ENCODE data around the gene ERCC6L2. TPM values are rescaled to one million over a fixed set of nuclear protein-coding genes. Genes with fewer than 3 reads are reported as not detected.

The ERCC6L2 gene
- total RNA-seq, 1 donor: 37.3 TPM

GRCh38 chr9:95930277-95930676, 54.8 kb downstream of the ERCC6L2 start:
- no peaks in the 10 kb centered on the region for H3K27me3 ChIP-seq (ENCODE audit: insufficient read depth, low read length)
- no peaks in the 10 kb centered on the region for H3K9me3 ChIP-seq (ENCODE audit: low read depth, low read length)
- H3K4me1 ChIP-seq (ENCODE audit: insufficient read depth, low read length): peaks cover 3% of the 10 kb centered on the region
- H3K4me3 ChIP-seq (ENCODE audit: low read length): no peak overlapping the region

GRCh38 chr9:95935861-95936578, 60.5 kb downstream of the ERCC6L2 start:
- no peaks in the 10 kb centered on the region for H3K4me1 ChIP-seq (ENCODE audit: insufficient read depth, low read length)

GRCh38 chr9:95936579-95937075, 61.1 kb downstream of the ERCC6L2 start:
- peaks cover 10% of the 10 kb centered on the region for H3K9me3 ChIP-seq (ENCODE audit: low read depth, low read length)
- H3K4me1 ChIP-seq (ENCODE audit: insufficient read depth, low read length): no peaks in the 10 kb centered on the region
- no peaks in the 10 kb centered on the region for H3K27me3 ChIP-seq (ENCODE audit: insufficient read depth, low read length)
- no peak overlapping the region for H3K4me3 ChIP-seq (ENCODE audit: low read length)

More at GRCh38 chr9:95935861-95936578, 60.5 kb downstream of the ERCC6L2 start:
- no peaks in the 10 kb centered on the region for H3K27me3 ChIP-seq (ENCODE audit: insufficient read depth, low read length)
- no peak overlapping the region for H3K4me3 ChIP-seq (ENCODE audit: low read length)
- H3K9me3 ChIP-seq (ENCODE audit: low read depth, low read length): peaks cover 10% of the 10 kb centered on the region

GRCh38 chr9:95937131-95937530, 61.6 kb downstream of the ERCC6L2 start:
- H3K4me1 ChIP-seq (ENCODE audit: insufficient read depth, low read length): no peaks in the 10 kb centered on the region
- no peak overlapping the region for H3K4me3 ChIP-seq (ENCODE audit: low read length)

GRCh38 chr9:95938724-95939123, 63.2 kb downstream of the ERCC6L2 start:
- Histone ChIP-seq H3K4me1 (ENCODE audit: insufficient read depth, low read length) (no peaks in the 10 kb centered on the region), H3K9me3 (ENCODE audit: low read depth, low read length) (peaks cover 10% of the 10 kb centered on the region), H3K4me3 (ENCODE audit: low read length) (no peak overlapping the region), H3K27me3 (ENCODE audit: insufficient read depth, low read length) (no peaks in the 10 kb centered on the region)

More at GRCh38 chr9:95937131-95937530, 61.6 kb downstream of the ERCC6L2 start:
- Histone ChIP-seq H3K27me3 (ENCODE audit: insufficient read depth, low read length) (no peaks in the 10 kb centered on the region), H3K9me3 (ENCODE audit: low read depth, low read length) (peaks cover 10% of the 10 kb centered on the region)

- Histone ChIP-seq H3K9me3 (ENCODE audit: low read depth, low read length) (peaks cover 10% of the 10 kb centered on the region), H3K27me3 (ENCODE audit: insufficient read depth, low read length) (no peaks in the 10 kb centered on the region), H3K4me1 (ENCODE audit: insufficient read depth, low read length) (no peaks in the 10 kb centered on the region), H3K4me3 (ENCODE audit: low read length) (no peak overlapping the region)
Observed at GRCh38 chr9:95939472-95939871, 64.0 kb downstream of the ERCC6L2 start.

GRCh38 chr9:95940265-95940664, 64.8 kb downstream of the ERCC6L2 start:
- H3K4me1 ChIP-seq (ENCODE audit: insufficient read depth, low read length): no peaks in the 10 kb centered on the region
- no peaks in the 10 kb centered on the region for H3K27me3 ChIP-seq (ENCODE audit: insufficient read depth, low read length)
- H3K4me3 ChIP-seq (ENCODE audit: low read length): no peak overlapping the region
- H3K9me3 ChIP-seq (ENCODE audit: low read depth, low read length): peaks cover 10% of the 10 kb centered on the region

- H3K4me3 ChIP-seq (ENCODE audit: low read length): no peak overlapping the region
- H3K4me1 ChIP-seq (ENCODE audit: insufficient read depth, low read length): no peaks in the 10 kb centered on the region
- peaks cover 10% of the 10 kb centered on the region for H3K9me3 ChIP-seq (ENCODE audit: low read depth, low read length)
- H3K27me3 ChIP-seq (ENCODE audit: insufficient read depth, low read length): no peaks in the 10 kb centered on the region
Observed at GRCh38 chr9:95942016-95942415, 66.5 kb downstream of the ERCC6L2 start.

- H3K4me3 ChIP-seq (ENCODE audit: low read length): no peak overlapping the region
- no peaks in the 10 kb centered on the region for H3K4me1 ChIP-seq (ENCODE audit: insufficient read depth, low read length)
- no peaks in the 10 kb centered on the region for H3K27me3 ChIP-seq (ENCODE audit: insufficient read depth, low read length)
- peaks cover 7% of the 10 kb centered on the region for H3K9me3 ChIP-seq (ENCODE audit: low read depth, low read length)
Observed at GRCh38 chr9:95947118-95947517, 71.6 kb downstream of the ERCC6L2 start.

GRCh38 chr9:95952471-95952870, 77.0 kb downstream of the ERCC6L2 start:
- peaks cover 11% of the 10 kb centered on the region for H3K9me3 ChIP-seq (ENCODE audit: low read depth, low read length)
- H3K27me3 ChIP-seq (ENCODE audit: insufficient read depth, low read length): no peaks in the 10 kb centered on the region
- no peak overlapping the region for H3K4me3 ChIP-seq (ENCODE audit: low read length)
- H3K4me1 ChIP-seq (ENCODE audit: insufficient read depth, low read length): no peaks in the 10 kb centered on the region

- Histone ChIP-seq H3K9me3 (ENCODE audit: low read depth, low read length) (peaks cover 7% of the 10 kb centered on the region), H3K4me1 (ENCODE audit: insufficient read depth, low read length) (no peaks in the 10 kb centered on the region), H3K4me3 (ENCODE audit: low read length) (no peak overlapping the region), H3K27me3 (ENCODE audit: insufficient read depth, low read length) (no peaks in the 10 kb centered on the region)
Observed at GRCh38 chr9:95953986-95954385, 78.5 kb downstream of the ERCC6L2 start.

- Histone ChIP-seq H3K27me3 (ENCODE audit: insufficient read depth, low read length) (no peaks in the 10 kb centered on the region), H3K4me1 (ENCODE audit: insufficient read depth, low read length) (no peaks in the 10 kb centered on the region), H3K9me3 (ENCODE audit: low read depth, low read length) (peaks cover 4% of the 10 kb centered on the region), H3K4me3 (ENCODE audit: low read length) (no peak overlapping the region)
Observed at GRCh38 chr9:95954940-95955339, 79.4 kb downstream of the ERCC6L2 start.

- Histone ChIP-seq H3K9me3 (ENCODE audit: low read depth, low read length) (no peaks in the 10 kb centered on the region), H3K4me1 (ENCODE audit: insufficient read depth, low read length) (no peaks in the 10 kb centered on the region), H3K27me3 (ENCODE audit: insufficient read depth, low read length) (no peaks in the 10 kb centered on the region), H3K4me3 (ENCODE audit: low read length) (no peak overlapping the region)
Observed at GRCh38 chr9:95962936-95963335, 87.4 kb downstream of the ERCC6L2 start.

- no peaks in the 10 kb centered on the region for H3K9me3 ChIP-seq (ENCODE audit: low read depth, low read length)
- no peaks in the 10 kb centered on the region for H3K4me1 ChIP-seq (ENCODE audit: insufficient read depth, low read length)
- no peak overlapping the region for H3K4me3 ChIP-seq (ENCODE audit: low read length)
- H3K27me3 ChIP-seq (ENCODE audit: insufficient read depth, low read length): no peaks in the 10 kb centered on the region
Observed at GRCh38 chr9:95963659-95964058, 88.2 kb downstream of the ERCC6L2 start.

GRCh38 chr9:95966306-95966705, 90.8 kb downstream of the ERCC6L2 start:
- H3K9me3 ChIP-seq (ENCODE audit: low read depth, low read length): no peaks in the 10 kb centered on the region
- H3K4me3 ChIP-seq (ENCODE audit: low read length): no peak overlapping the region
- H3K27me3 ChIP-seq (ENCODE audit: insufficient read depth, low read length): no peaks in the 10 kb centered on the region
- H3K4me1 ChIP-seq (ENCODE audit: insufficient read depth, low read length): no peaks in the 10 kb centered on the region

GRCh38 chr9:95970317-95970716, 94.8 kb downstream of the ERCC6L2 start:
- no peaks in the 10 kb centered on the region for H3K4me1 ChIP-seq (ENCODE audit: insufficient read depth, low read length)
- no peak overlapping the region for H3K4me3 ChIP-seq (ENCODE audit: low read length)
- no peaks in the 10 kb centered on the region for H3K27me3 ChIP-seq (ENCODE audit: insufficient read depth, low read length)
- H3K9me3 ChIP-seq (ENCODE audit: low read depth, low read length): no peaks in the 10 kb centered on the region

All from mononuclear cell (primary cell).